Measurements from ENCODE around the gene CYP3A5. TPM values are rescaled to one million over a fixed set of nuclear protein-coding genes. Genes with fewer than 3 reads are reported as not detected.

Gene CYP3A5
- total RNA-seq, 1 experiment from 2014 or later = not detected

- no peak overlapping the region for H3K56ac ChIP-seq (ENCODE audit: insufficient read length, low read depth, low read length)
- no peak overlapping the region for H4K8ac ChIP-seq (replicated peaks; ENCODE audit: insufficient read length, low read depth, low read length)
Observed at GRCh38 chr7:99679032-99679399, 780 bp downstream of the CYP3A5 start.

More at GRCh38 chr7:99679032-99679399, 780 bp downstream of the CYP3A5 start:
- H3K4me2 ChIP-seq (ENCODE audit: insufficient read depth, insufficient read length, low read length) = no peak overlapping the region
- H4K5ac ChIP-seq (ENCODE audit: insufficient read length, low read depth, low read length) = no peak overlapping the region
- no peaks in the 10 kb centered on the region for H3K79me1 ChIP-seq (ENCODE audit: insufficient read depth, low read depth, low read length, poor library complexity, severe bottlenecking)
- Mint-ChIP-seq H3K27me3 (ENCODE audit: low read depth) (peaks cover 4% of the 10 kb centered on the region), H3K9me3 (peaks cover 0 to 17% of the 10 kb centered on the region in 2 experiments; a peak in 4 of 5 replicates), H3K4me3 (no peak overlapping the region), H3K27ac (no peak overlapping the region; a peak in 1 of 7 replicates), H3K36me3 (ENCODE audit: insufficient read depth in 1 of 3, low read depth in 3 of 3) (peaks cover 0 to 8% (median 6%) of the 10 kb centered on the region in 3 experiments; a peak in 2 of 7 replicates), H3K4me1 (peaks cover 17 to 21% of the 10 kb centered on the region in 2 experiments)
- no peak overlapping the region for H2BK15ac ChIP-seq (ENCODE audit: low read depth, low read length)
- no peak overlapping the region for H2AFZ ChIP-seq (ENCODE audit: low read length)
- H2AK5ac ChIP-seq (ENCODE audit: insufficient read length, low read length) = no peak overlapping the region
- no peak overlapping the region for H3K14ac ChIP-seq (ENCODE audit: insufficient read depth, low read length)
- no peak overlapping the region for H3K23ac ChIP-seq (ENCODE audit: insufficient read length, low read depth, low read length)
- peak; percentile 32 for DNase-seq
- H3T11ph ChIP-seq (ENCODE audit: low read length) = no peak overlapping the region
- no peaks in the 10 kb centered on the region for H3K27me3 ChIP-seq (ENCODE audit: insufficient read depth, low read length)
- TF ChIP-seq CTCF (conservative IDR thresholded peaks at IDR 0.05) = no peak
- no CpG with 5 or more reads among the region's 4 CpGs for WGBS (ENCODE audit: extremely low coverage, insufficient read length, low lambda C conversion rate)
- no peak overlapping the region for H2BK12ac ChIP-seq (ENCODE audit: insufficient read length, low read depth, low read length)
- no peak overlapping the region for H2BK20ac ChIP-seq (ENCODE audit: low read depth, low read length, poor library complexity, severe bottlenecking)
- H4K20me1 ChIP-seq (ENCODE audit: control insufficient read depth, insufficient read depth, insufficient read length) = no peaks in the 10 kb centered on the region
- no peak overlapping the region for H3K9ac ChIP-seq (ENCODE audit: extremely low read depth, insufficient read length, low read length)
- no peak overlapping the region for H2BK5ac ChIP-seq (ENCODE audit: insufficient read length, low read length)
- H3K9me3 ChIP-seq (ENCODE audit: control insufficient read depth, low read depth, low read length) = no peaks in the 10 kb centered on the region
- no peak overlapping the region for H3K18ac ChIP-seq (ENCODE audit: insufficient read length, low read depth, low read length)
- H3K4ac ChIP-seq (ENCODE audit: low read depth, low read length) = no peak overlapping the region
- H4K91ac ChIP-seq (ENCODE audit: insufficient read length, low read depth, low read length) = no peak overlapping the region
- no peaks in the 10 kb centered on the region for H3K79me2 ChIP-seq (ENCODE audit: insufficient read depth, low read length)
- H3K23me2 ChIP-seq (ENCODE audit: insufficient read length, low read depth, low read length, poor library complexity, severe bottlenecking) = no peaks in the 10 kb centered on the region
- no peak overlapping the region for H3K27ac ChIP-seq (ENCODE audit: insufficient read length, low read depth, low read length)
- H3K4me1 ChIP-seq (ENCODE audit: insufficient read depth, low read length) = no peaks in the 10 kb centered on the region
- H2BK120ac ChIP-seq (ENCODE audit: low read depth, low read length, poor library complexity, severe bottlenecking) = no peak overlapping the region
